GM12878 (cell line): ENCODE results near the gene PABPN1. TPM values are rescaled to one million over a fixed set of nuclear protein-coding genes. Genes with fewer than 3 reads are reported as not detected.

Source experiments
- ATAC-seq: fragments of 200-7000 bp; cut with Tn5 transposase; 3 replicates; pipeline ENCODE4 v1.9.1; 2020; ENCODE audit warnings: mild to moderate bottlenecking, moderate library complexity
- BruUV-seq: library from RNA; stranded (reverse); fragments of 400-500 nt; replicated peaks from 2 replicates; lab custom pipeline; 2021; lab: Mats Ljungman, UMichigan
- CTCF ChIA-PET: fragments of 300-600 bp; sonication (Branson Sonifier 250); formaldehyde crosslinking; extraction: SDS; loops from one replicate; lab custom pipeline; 2021; ENCODE audit warnings: inconsistent platforms; lab: Yijun Ruan, JAX
- POLR2A ChIA-PET: fragments of 350-600 bp; formaldehyde crosslinking; extraction: SDS; loops from one replicate; lab custom pipeline; 2021; ENCODE audit warnings: inconsistent platforms; lab: Charles Lee
- RAD21 ChIA-PET: fragments of 300-600 bp; sonication (Branson Sonifier 250); formaldehyde crosslinking; loops from one replicate; lab custom pipeline; 2023; ENCODE audit warnings: antibody characterized with exemption; ENCODE audit not compliant: unreplicated experiment; lab: Charles Lee
- SMC1A ChIA-PET: fragments of 300-600 bp; sonication (Branson Sonifier 250); formaldehyde crosslinking; loops from one replicate; lab custom pipeline; 2023; ENCODE audit not compliant: unreplicated experiment, uncharacterized antibody; lab: Charles Lee
- DNase-seq: peaks from one replicate; pipeline ENCODE4 v3.0.0-alpha.2; 2011; ENCODE audit warnings: low read depth, low spot score
- FAIRE-seq: peaks from 3 replicates; lab custom pipeline; 2011; peaks lifted over from hg19 to GRCh38; lab: Jason Lieb, UNC
- H2AFZ ChIP-seq: 2 replicates; pipeline ENCODE4 v1.6.0; 2011; ENCODE audit warnings: low read depth, low read length, control low read depth; ENCODE audit not compliant: control insufficient read depth
- H3K27ac ChIP-seq: 2 replicates; pipeline ENCODE4 v1.5.1; 2011; ENCODE audit warnings: control low read depth; ENCODE audit not compliant: control insufficient read depth, insufficient read depth
- H3K27me3 ChIP-seq, 2 experiments: replicated peaks in 1 of 2; 2 replicates each; pipeline versions ENCODE4 v1.6.0 to v1.6.1; 2011; ENCODE audit warnings: low read length in 1 of 2; ENCODE audit not compliant: control insufficient read depth in 2 of 2, insufficient read depth in 2 of 2
- H3K36me3 ChIP-seq, 2 experiments: 2 replicates each; pipeline ENCODE4 v1.5.1; 2011; ENCODE audit warnings: low read length in 1 of 2; ENCODE audit not compliant: control insufficient read depth in 2 of 2, insufficient read depth in 2 of 2
- H3K4me1 ChIP-seq: 2 replicates; pipeline ENCODE4 v1.6.1; 2011; ENCODE audit warnings: mild to moderate bottlenecking, low read length, moderate library complexity, mixed read lengths; ENCODE audit not compliant: control insufficient read depth, insufficient read depth
- H3K4me2 ChIP-seq: 2 replicates; pipeline ENCODE4 v1.6.0; 2011; ENCODE audit warnings: control low read depth; ENCODE audit not compliant: control insufficient read depth, insufficient read depth
- H3K4me3 ChIP-seq: fragments of 200-600 bp; sonication (generic); 2 replicates; pipeline ENCODE4 v1.5.1; 2016
- H3K79me2 ChIP-seq: 2 replicates; pipeline ENCODE4 v1.6.0; 2011; ENCODE audit warnings: low read length; ENCODE audit not compliant: control insufficient read depth, insufficient read depth
- H3K9ac ChIP-seq: 2 replicates; pipeline ENCODE4 v1.8.0; 2011; ENCODE audit warnings: low read length, control low read depth, mixed read lengths; ENCODE audit not compliant: control insufficient read depth, insufficient read depth
- H3K9me3 ChIP-seq: replicated peaks from 3 replicates; pipeline ENCODE4 v1.5.1; 2011; ENCODE audit warnings: mild to moderate bottlenecking, low read length; ENCODE audit not compliant: control insufficient read depth, insufficient read depth
- H4K20me1 ChIP-seq: 2 replicates; pipeline ENCODE4 v1.6.0; 2011; ENCODE audit not compliant: control insufficient read depth, insufficient read depth
- CBFB ChIP-seq: IDR thresholded peaks from 2 replicates; pipeline ENCODE4 v1.6.1; 2016; ENCODE audit warnings: antibody characterized with exemption, low read depth
- CHD1 ChIP-seq: IDR thresholded peaks from 2 replicates; pipeline ENCODE4 v1.6.1; 2012; ENCODE audit warnings: low read depth, low read length, improper control_type of control experiment
- CREM ChIP-seq: IDR thresholded peaks from 2 replicates; pipeline ENCODE4 v1.6.1; 2014; ENCODE audit warnings: antibody characterized with exemption, low read depth
- CTCF ChIP-seq, 3 experiments: IDR thresholded peaks in 2 of 3; conservative IDR thresholded peaks in 1 of 3; 2 replicates each; pipeline ENCODE4 v1.5.1; 2011; ENCODE audit warnings: low read depth in 3 of 3, low read length in 3 of 3, mild to moderate bottlenecking in 3 of 3, control low read depth in 2 of 3, moderate library complexity in 2 of 3, inconsistent platforms in 1 of 3, mixed read lengths in 1 of 3; ENCODE audit not compliant: control insufficient read depth in 2 of 3, insufficient read depth in 1 of 3; ENCODE audit errors: extremely low read depth in 1 of 3
- EGR1 ChIP-seq, 2 experiments: IDR thresholded peaks; 1 replicate in 1 of 2; 2 replicates in 1 of 2; pipeline ENCODE4 v1.6.1; 2011 to 2012; ENCODE audit warnings: low read depth in 2 of 2, low read length in 2 of 2, borderline replicate concordance in 1 of 2, mild to moderate bottlenecking in 1 of 2, moderate library complexity in 1 of 2
- ETV6 ChIP-seq, 2 experiments: fragments of 450-650 bp in 1 of 2; IDR thresholded peaks in 1 of 2; conservative IDR thresholded peaks in 1 of 2; 2 replicates each; pipeline ENCODE4 v1.6.1; 2014; ENCODE audit warnings: antibody characterized with exemption in 1 of 2, borderline replicate concordance in 1 of 2, low read depth in 1 of 2, mild to moderate bottlenecking in 1 of 2, moderate library complexity in 1 of 2
- FOS ChIP-seq: IDR thresholded peaks from 3 replicates; pipeline ENCODE4 v1.6.1; 2011; ENCODE audit warnings: borderline replicate concordance; ENCODE audit not compliant: insufficient read length; ENCODE audit errors: extremely low read depth
- HDGF ChIP-seq: fragments of 450-650 bp; IDR thresholded peaks from 2 replicates; pipeline ENCODE4 v1.6.1; 2016; ENCODE audit warnings: antibody characterized with exemption
- HSF1 ChIP-seq: fragments of 150-350 bp; IDR thresholded peaks from 2 replicates; pipeline ENCODE4 v1.6.1; 2014; ENCODE audit warnings: mild to moderate bottlenecking, low read depth, low read length
- IKZF1 ChIP-seq: fragments of 450-650 bp; conservative IDR thresholded peaks from 2 replicates; pipeline ENCODE4 v1.6.1; 2017; ENCODE audit warnings: antibody characterized with exemption, mild to moderate bottlenecking
- MEF2A ChIP-seq: IDR thresholded peaks from 2 replicates; pipeline ENCODE4 v1.6.1; 2011; ENCODE audit warnings: low read depth, mild to moderate bottlenecking, low read length, moderate library complexity; ENCODE audit not compliant: insufficient read depth
- MYB ChIP-seq: fragments of 150-350 bp; IDR thresholded peaks from 2 replicates; pipeline ENCODE4 v1.6.1; 2014; ENCODE audit warnings: mild to moderate bottlenecking, low read depth, low read length, borderline replicate concordance
- NR2C1 ChIP-seq: fragments of 450-650 bp; IDR thresholded peaks from 2 replicates; pipeline ENCODE4 v1.6.1; 2017; ENCODE audit warnings: antibody characterized with exemption, mild to moderate bottlenecking, moderate library complexity
- SREBF1 ChIP-seq: IDR thresholded peaks from 2 replicates; pipeline ENCODE4 v1.6.1; 2012; ENCODE audit warnings: mild to moderate bottlenecking, low read length
- TAF1 ChIP-seq: IDR thresholded peaks from 2 replicates; pipeline ENCODE4 v1.6.1; 2011; ENCODE audit warnings: mild to moderate bottlenecking, low read depth, low read length, borderline replicate concordance
- ZNF384 ChIP-seq: IDR thresholded peaks from 2 replicates; pipeline ENCODE4 v1.6.1; 2012; ENCODE audit warnings: low read depth, mild to moderate bottlenecking, low read length, improper control_type of control experiment, borderline replicate concordance
- WGBS: methylation state at CpG from one replicate; pipeline ENCODE4 v1.1.6; 2016; ENCODE audit warnings: low lambda C conversion rate; ENCODE audit not compliant: insufficient replicate concordance, insufficient coverage; ENCODE audit errors: missing lambda C conversion rate; 5-methylcytosine and 5-hydroxymethylcytosine counted together
- in situ Hi-C: fragments of 300-500 bp; cut with MboI; formaldehyde crosslinking; loops from 9 replicates; pipeline ENCODE4 v1.14.3; 2018; ENCODE audit warnings: mixed read lengths
- intact Hi-C: fragments of 100-400 bp; cut with micrococcal nuclease; formaldehyde crosslinking; loops from one replicate; pipeline ENCODE4 v1.14.2; 2022; ENCODE audit not compliant: unreplicated experiment
- polyA plus RNA-seq, 11 experiments: library from polyadenylated mRNA; depleted of rRNA in 4 of 11; unstranded in 6 of 11; stranded (reverse) in 5 of 11; fragments of >200 nt; fragmentation: Nextera tagmentation in 4 of 11; fragmentation: Illumina TruSeq in 1 of 11; extraction: Ambion mirVana in 4 of 11; extraction: Trizol in 1 of 11; gene quantifications; 1 replicate in 1 of 11; 2 replicates in 10 of 11; pipeline versions ENCODE4 v1.2.1 to v1.2.3, GENCODE V29; 2011 to 2016; ENCODE audit warnings: inconsistent platforms in 2 of 11, missing spikeins in 2 of 11, low read depth in 1 of 11
- total RNA-seq, 4 experiments: library from RNA; depleted of rRNA in 3 of 4; stranded (reverse); fragments of >200 nt in 3 of 4; fragmentation: Illumina TruSeq in 1 of 4; extraction: Trizol in 1 of 4; gene quantifications; 2 replicates each; pipeline versions ENCODE4 v1.2.1 to v1.2.3, GENCODE V29; 2013 to 2021
- TF ChIP-seq, protein P1 (sequence below): fragments of 450-650 bp; IDR thresholded peaks from 2 replicates; pipeline ENCODE4 v1.6.1; 2017; ENCODE audit warnings: low read depth, mild to moderate bottlenecking, moderate library complexity

Gene PABPN1
- total and polyA plus RNA-seq, 10 of the 15 experiments (the other 5 are each of a cell fraction or from before 2014, with no cell fraction given) = 31.3 to 248 (median 103) TPM

GRCh38 chr14:23307687-23308644, 13.3 kb upstream of the PABPN1 start:
- Histone ChIP-seq H3K27ac (peak overlapping the region; percentile 91), H3K36me3 (no peaks in the 10 kb centered on the region; a peak in 1 of 4 replicates), H3K27me3 (no peaks in the 10 kb centered on the region), H3K4me3 (peak overlapping the region; percentile 100), H3K79me2 (peaks cover 27% of the 10 kb centered on the region), H4K20me1 (no peaks in the 10 kb centered on the region), H3K9me3 (no peaks in the 10 kb centered on the region), H3K4me1 (peaks cover 20% of the 10 kb centered on the region), H2AFZ (no peak overlapping the region), H3K4me2 (peak overlapping the region; percentile 80), H3K9ac (peak overlapping the region; percentile 97)
- in situ Hi-C loops (loop anchor here (10.0 to 25.0 kb wide), 2 partner anchors 804 to 1127 kb away; partner anchors contain the start of genes DCAF11 and NRL), intact Hi-C loops (no loop called here)
- DNase-seq = no peak
- ChIA-PET CTCF (interaction anchor here (1.0 to 4.5 kb wide), 4 partner anchors 13 to 160 kb away, joined by 3 to 37 read pairs (median 7); partner anchors contain the start of gene PABPN1), RAD21 (interaction anchor here (1.3 to 8.7 kb wide), 2 partner anchors 14 to 186 kb away, joined by 3 to 103 read pairs; partner anchors contain the start of gene PABPN1), POLR2A (interaction anchor here (0.7 to 3.7 kb wide), 3 partner anchors 7 to 22 kb away, joined by 6 to 55 read pairs (median 10); partner anchors contain the start of genes HOMEZ and PABPN1), SMC1A (interaction anchor here (0.9 to 2.3 kb wide), 5 partner anchors 9 to 22 kb away, joined by 3 to 17 read pairs (median 4); partner anchors contain the start of genes HOMEZ and PABPN1)
- BruUV-seq = no TSS peak
- 93% methylated on average over 22 of the region's 22 CpGs for WGBS
- no peak for ATAC-seq
- FAIRE-seq = no peak
- TF ChIP-seq SREBF1 (no peak), CREM (no peak), HSF1 (no peak), TAF1 (no peak), CTCF (IDR thresholded peaks at IDR 0.05 in 2 of 3, conservative IDR thresholded peaks at IDR 0.05 in 1 of 3; ENCODE audit: control insufficient read depth in 2 of 3, extremely low read depth in 1 of 3, insufficient read depth in 1 of 3, low read depth in 3 of 3, low read length in 3 of 3) (no peak), ZNF384 (no peak), MYB (no peak), IKZF1 (no peak), ETV6 (conservative IDR thresholded peaks at IDR 0.05 in 1 of 2, IDR thresholded peaks at IDR 0.05 in 1 of 2; ENCODE audit: borderline replicate concordance in 1 of 2, low read depth in 1 of 2) (no peak), NR2C1 (no peak), EGR1 (IDR thresholded peaks at IDR 0.05; ENCODE audit: borderline replicate concordance in 1 of 2, low read depth in 2 of 2, low read length in 2 of 2) (no peak), CBFB (no peak), MEF2A (no peak), HDGF (no peak), CHD1 (no peak), FOS (no peak)
- TF ChIP-seq, protein P1, sequence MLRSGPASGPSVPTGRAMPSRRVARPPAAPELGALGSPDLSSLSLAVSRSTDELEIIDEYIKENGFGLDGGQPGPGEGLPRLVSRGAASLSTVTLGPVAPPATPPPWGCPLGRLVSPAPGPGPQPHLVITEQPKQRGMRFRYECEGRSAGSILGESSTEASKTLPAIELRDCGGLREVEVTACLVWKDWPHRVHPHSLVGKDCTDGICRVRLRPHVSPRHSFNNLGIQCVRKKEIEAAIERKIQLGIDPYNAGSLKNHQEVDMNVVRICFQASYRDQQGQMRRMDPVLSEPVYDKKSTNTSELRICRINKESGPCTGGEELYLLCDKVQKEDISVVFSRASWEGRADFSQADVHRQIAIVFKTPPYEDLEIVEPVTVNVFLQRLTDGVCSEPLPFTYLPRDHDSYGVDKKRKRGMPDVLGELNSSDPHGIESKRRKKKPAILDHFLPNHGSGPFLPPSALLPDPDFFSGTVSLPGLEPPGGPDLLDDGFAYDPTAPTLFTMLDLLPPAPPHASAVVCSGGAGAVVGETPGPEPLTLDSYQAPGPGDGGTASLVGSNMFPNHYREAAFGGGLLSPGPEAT = no peak
